IMR-90 (cell line): Measurements from ENCODE around the gene ILRUN. TPM values are rescaled to one million over a fixed set of nuclear protein-coding genes. Genes with fewer than 3 reads are reported as not detected.

Source experiments
- ATAC-seq: fragments of 200-7000 bp; cut with Tn5 transposase; 2 replicates; pipeline ENCODE4 v1.9.1; 2020; ENCODE audit warnings: low read depth, mild to moderate bottlenecking, moderate library complexity
- BruUV-seq: library from RNA; stranded (reverse); fragments of 400-500 nt; replicated peaks from 2 replicates; lab custom pipeline; 2021; lab: Mats Ljungman, UMichigan
- CTCF ChIA-PET: fragments of 300-600 bp; formaldehyde crosslinking; extraction: SDS; loops from one replicate; lab custom pipeline; 2021; ENCODE audit warnings: antibody characterized with exemption; lab: Yijun Ruan, JAX
- POLR2A ChIA-PET: fragments of 300-600 bp; sonication (Branson Sonifier 250); formaldehyde crosslinking; loops from one replicate; lab custom pipeline; 2022; ENCODE audit warnings: antibody characterized with exemption; ENCODE audit not compliant: unreplicated experiment; lab: Charles Lee
- DNase-seq: peaks from one replicate; pipeline ENCODE4 v3.0.0; 2013
- H2AFZ ChIP-seq: replicated peaks from 2 replicates; pipeline ENCODE3; 2013; ENCODE audit warnings: low read length, mild to moderate bottlenecking; ENCODE audit not compliant: poor library complexity
- H2AK5ac ChIP-seq: 2 replicates; pipeline ENCODE4 v1.6.1; 2013; ENCODE audit warnings: low read depth, low read length, inconsistent platforms
- H2AK9ac ChIP-seq: replicated peaks from 2 replicates; pipeline ENCODE3; 2013; ENCODE audit warnings: mild to moderate bottlenecking, low read depth, low read length, moderate library complexity; ENCODE audit not compliant: poor library complexity
- H2BK120ac ChIP-seq: 2 replicates; pipeline ENCODE4 v1.6.1; 2013; ENCODE audit warnings: low read depth, low read length, inconsistent platforms
- H2BK15ac ChIP-seq: 3 replicates; pipeline ENCODE4 v1.6.1; 2013; ENCODE audit warnings: low read depth, low read length, inconsistent platforms
- H2BK20ac ChIP-seq: 2 replicates; pipeline ENCODE4 v1.6.1; 2013; ENCODE audit warnings: low read depth, mild to moderate bottlenecking, inconsistent platforms, low read length, moderate library complexity
- H2BK5ac ChIP-seq: 2 replicates; pipeline ENCODE4 v1.6.1; 2013; ENCODE audit warnings: mild to moderate bottlenecking, low read depth, low read length, inconsistent platforms; ENCODE audit not compliant: poor library complexity, severe bottlenecking
- H3K14ac ChIP-seq: replicated peaks from 2 replicates; pipeline ENCODE4 v1.6.1; 2013; ENCODE audit warnings: low read depth, low read length, inconsistent platforms
- H3K18ac ChIP-seq: 2 replicates; pipeline ENCODE4 v1.6.1; 2013; ENCODE audit warnings: low read depth, low read length, control low read depth
- H3K23ac ChIP-seq: 2 replicates; pipeline ENCODE4 v1.6.1; 2013; ENCODE audit warnings: low read depth, low read length, inconsistent platforms
- H3K27ac ChIP-seq: 2 replicates; pipeline ENCODE4 v1.5.1; 2013; ENCODE audit warnings: mild to moderate bottlenecking, control low read depth, low read length; ENCODE audit not compliant: insufficient read depth
- H3K27me3 ChIP-seq: 2 replicates; pipeline ENCODE4 v1.6.1; 2013; ENCODE audit warnings: low read length; ENCODE audit not compliant: control insufficient read depth, insufficient read depth
- H3K36me3 ChIP-seq: 2 replicates; pipeline ENCODE4 v1.6.1; 2013; ENCODE audit warnings: low read length, mixed read lengths; ENCODE audit not compliant: control insufficient read depth, insufficient read depth
- H3K4ac ChIP-seq: 2 replicates; pipeline ENCODE4 v1.6.1; 2013; ENCODE audit warnings: low read depth, low read length, inconsistent platforms
- H3K4me1 ChIP-seq: 2 replicates; pipeline ENCODE4 v1.6.1; 2013; ENCODE audit warnings: low read length, mixed read lengths; ENCODE audit not compliant: control insufficient read depth, insufficient read depth
- H3K4me2 ChIP-seq: 2 replicates; pipeline ENCODE4 v1.6.1; 2013; ENCODE audit warnings: low read depth, mild to moderate bottlenecking, control low read depth, low read length, moderate library complexity
- H3K4me3 ChIP-seq: 2 replicates; pipeline ENCODE4 v1.5.1; 2013; ENCODE audit warnings: low read depth, mild to moderate bottlenecking, control low read depth, low read length, moderate library complexity; ENCODE audit not compliant: insufficient read depth
- H3K56ac ChIP-seq: 2 replicates; pipeline ENCODE4 v1.6.1; 2013; ENCODE audit warnings: low read length, inconsistent platforms; ENCODE audit not compliant: insufficient read depth; ENCODE audit errors: extremely low read depth
- H3K79me1 ChIP-seq, 2 experiments: 2 replicates each; pipeline ENCODE4 v1.6.1; 2013; ENCODE audit warnings: low read length in 2 of 2, inconsistent platforms in 1 of 2, low read depth in 1 of 2
- H3K9ac ChIP-seq: 2 replicates; pipeline ENCODE4 v1.6.1; 2013; ENCODE audit warnings: low read depth, low read length, control low read depth
- H3K9me1 ChIP-seq: 2 replicates; pipeline ENCODE4 v1.6.1; 2013; ENCODE audit warnings: low read length, inconsistent platforms; ENCODE audit not compliant: insufficient read depth
- H3K9me3 ChIP-seq: 2 replicates; pipeline ENCODE4 v1.6.1; 2013; ENCODE audit warnings: low read length; ENCODE audit not compliant: control insufficient read depth, insufficient read depth
- H4K20me1 ChIP-seq: 2 replicates; pipeline ENCODE4 v1.6.1; 2013; ENCODE audit warnings: low read length, inconsistent platforms; ENCODE audit not compliant: insufficient read depth
- H4K5ac ChIP-seq: 2 replicates; pipeline ENCODE4 v1.6.1; 2013; ENCODE audit warnings: mild to moderate bottlenecking, low read depth, low read length, control low read depth
- H4K8ac ChIP-seq, 2 experiments: 2 replicates each; pipeline ENCODE4 v1.6.1; 2013; ENCODE audit warnings: low read depth in 2 of 2, low read length in 2 of 2, control low read depth in 1 of 2, inconsistent platforms in 1 of 2
- H4K91ac ChIP-seq: 2 replicates; pipeline ENCODE4 v1.6.1; 2013; ENCODE audit warnings: low read depth, low read length, inconsistent platforms; ENCODE audit not compliant: insufficient read depth
- BHLHE40 ChIP-seq: fragments of 150-350 bp; IDR thresholded peaks from 2 replicates; pipeline ENCODE4 v1.6.1; 2016; ENCODE audit warnings: mild to moderate bottlenecking, low read depth, low read length
- CEBPB ChIP-seq: IDR thresholded peaks from 2 replicates; pipeline ENCODE4 v1.6.1; 2012; ENCODE audit warnings: low read depth, low read length, improper control_type of control experiment
- CHD1 ChIP-seq: IDR thresholded peaks from 2 replicates; pipeline ENCODE4 v1.6.1; 2012; ENCODE audit warnings: low read depth, low read length, improper control_type of control experiment
- CTCF ChIP-seq: conservative IDR thresholded peaks from 2 replicates; pipeline ENCODE4 v1.5.1; 2012; ENCODE audit warnings: mild to moderate bottlenecking, low read depth, low read length, improper control_type of control experiment
- ELK1 ChIP-seq: fragments of 150-350 bp; IDR thresholded peaks from 2 replicates; pipeline ENCODE4 v1.6.1; 2016; ENCODE audit warnings: low read depth, mild to moderate bottlenecking, low read length, moderate library complexity, borderline replicate concordance
- FOS ChIP-seq: fragments of 150-350 bp; IDR thresholded peaks from 2 replicates; pipeline ENCODE4 v1.6.1; 2016; ENCODE audit warnings: low read depth, low read length
- MAFK ChIP-seq: IDR thresholded peaks from 2 replicates; pipeline ENCODE4 v1.6.1; 2012; ENCODE audit warnings: low read depth, low read length, improper control_type of control experiment
- MAZ ChIP-seq: IDR thresholded peaks from 2 replicates; pipeline ENCODE4 v1.6.1; 2012; ENCODE audit warnings: low read depth, mild to moderate bottlenecking, low read length, improper control_type of control experiment, moderate library complexity, borderline replicate concordance
- MXI1 ChIP-seq: IDR thresholded peaks from 2 replicates; pipeline ENCODE4 v1.6.1; 2012; ENCODE audit warnings: low read depth, mild to moderate bottlenecking, low read length, moderate library complexity, borderline replicate concordance
- NFE2L2 ChIP-seq: fragments of 150-350 bp; IDR thresholded peaks from 2 replicates; pipeline ENCODE4 v1.6.1; 2016; ENCODE audit warnings: low read depth, mild to moderate bottlenecking, low read length
- POLR2A ChIP-seq: IDR thresholded peaks from 2 replicates; pipeline ENCODE4 v1.6.1; 2012; ENCODE audit warnings: mild to moderate bottlenecking, low read depth, low read length
- RAD21 ChIP-seq: IDR thresholded peaks from 2 replicates; pipeline ENCODE4 v1.6.1; 2012; ENCODE audit warnings: low read length, improper control_type of control experiment
- RCOR1 ChIP-seq: IDR thresholded peaks from 2 replicates; pipeline ENCODE4 v1.6.1; 2012; ENCODE audit warnings: mild to moderate bottlenecking, low read length, improper control_type of control experiment; ENCODE audit not compliant: insufficient replicate concordance
- RFX5 ChIP-seq: IDR thresholded peaks from 2 replicates; pipeline ENCODE4 v1.8.0; 2012; ENCODE audit warnings: low read depth, mild to moderate bottlenecking, low read length, moderate library complexity
- SMC3 ChIP-seq: fragments of 150-350 bp; IDR thresholded peaks from 2 replicates; pipeline ENCODE4 v1.6.1; 2016; ENCODE audit warnings: low read depth, mild to moderate bottlenecking, antibody characterized with exemption, low read length, moderate library complexity
- USF2 ChIP-seq: fragments of 150-350 bp; IDR thresholded peaks from 2 replicates; pipeline ENCODE4 v1.6.1; 2017; ENCODE audit warnings: mild to moderate bottlenecking, antibody characterized with exemption, low read length, low read depth
- WGBS, 2 experiments: methylation state at CpG; one replicate each; pipeline versions ENCODE4 v1.1.5 to v1.1.7; 2013; ENCODE audit warnings: missing lambda C conversion rate in 2 of 2; ENCODE audit not compliant: insufficient read length in 1 of 2; ENCODE audit errors: extremely low coverage in 2 of 2; 5-methylcytosine and 5-hydroxymethylcytosine counted together
- dilution Hi-C: fragments of 300-500 bp; cut with HindIII; formaldehyde crosslinking; loops from one replicate; pipeline ENCODE4 v1.14.3; 2018; ENCODE audit warnings: low sequenced_read_pairs; ENCODE audit not compliant: unreplicated experiment
- in situ Hi-C: fragments of 300-500 bp; cut with MboI; formaldehyde crosslinking; loops from 3 replicates; pipeline ENCODE4 v1.14.3; 2019; ENCODE audit warnings: low sequenced_read_pairs, inconsistent platforms, mixed read lengths
- intact Hi-C: fragments of 100-400 bp; cut with micrococcal nuclease; formaldehyde crosslinking; loops from 2 replicates; pipeline ENCODE4 v1.10.0; 2022
- polyA plus RNA-seq, 3 experiments: library from polyadenylated mRNA; depleted of rRNA; stranded (reverse); fragments of >200 nt; gene quantifications; 2 replicates each; pipeline ENCODE4 v1.2.3, GENCODE V29; 2012; ENCODE audit warnings: low replicate concordance in 1 of 3
- total RNA-seq: library from RNA; depleted of rRNA; stranded (reverse); fragments of >200 nt; gene quantifications from 2 replicates; pipeline ENCODE4 v1.2.3, GENCODE V29; 2012

ILRUN gene
- total and polyA plus RNA-seq, 2 of the 4 experiments (the other 2 are of a cell fraction): 25.4 to 29.9 TPM

GRCh38 chr6:34726055-34726454 is 29.5 kb upstream of the ILRUN start:
- TF ChIP-seq POLR2A: no peak
- no peak for TF ChIP-seq USF2
- no peak for TF ChIP-seq RAD21
- no peak for TF ChIP-seq NFE2L2
- TF ChIP-seq MAFK: no peak
- no peak for TF ChIP-seq MXI1
- no peak for TF ChIP-seq CTCF
- TF ChIP-seq BHLHE40: no peak
- TF ChIP-seq CEBPB: no peak
- no peak for TF ChIP-seq CHD1
- no peak for TF ChIP-seq FOS
- no peak for TF ChIP-seq MAZ
- no peak for TF ChIP-seq SMC3
- no peak for TF ChIP-seq RCOR1
- no peak for TF ChIP-seq ELK1
- TF ChIP-seq RFX5: no peak
- Histone ChIP-seq H2BK15ac (no peak overlapping the region), H2AFZ (no peak overlapping the region), H4K20me1 (no peaks in the 10 kb centered on the region), H3K4ac (no peak overlapping the region), H3K18ac (no peak overlapping the region), H3K4me1 (peaks cover 3% of the 10 kb centered on the region), H2BK20ac (no peak overlapping the region), H3K14ac (no peak overlapping the region), H3K4me2 (no peak overlapping the region), H3K9me1 (no peaks in the 10 kb centered on the region), H3K4me3 (no peak overlapping the region), H4K8ac (no peak overlapping the region), H3K9me3 (no peaks in the 10 kb centered on the region), H3K27ac (no peak overlapping the region), H3K79me1 (no peaks in the 10 kb centered on the region), H2BK5ac (no peak overlapping the region), H4K91ac (no peak overlapping the region), H2AK5ac (no peak overlapping the region), H3K27me3 (no peaks in the 10 kb centered on the region), H4K5ac (no peak overlapping the region), H2AK9ac (no peak overlapping the region), H3K56ac (no peak overlapping the region), H2BK120ac (no peak overlapping the region), H3K36me3 (no peaks in the 10 kb centered on the region), H3K9ac (no peak overlapping the region), H3K23ac (no peak overlapping the region)
- no peak for ATAC-seq
- no peak for DNase-seq
- POLR2A ChIA-PET: no interaction called here
- no TSS peak for BruUV-seq
- WGBS, 2 experiments: no CpG with 5 or more reads among the region's 1 CpG
- dilution Hi-C loops (no loop called here), in situ Hi-C loops (no loop called here), intact Hi-C loops (no loop called here)
- CTCF ChIA-PET: no interaction called here
